B cell (primary cell): Measurements from ENCODE around the gene MOSPD2. TPM values are rescaled to one million over a fixed set of nuclear protein-coding genes. Genes with fewer than 3 reads are reported as not detected.

ENCODE experiments used
- ATAC-seq: fragments of 200-7000 bp; cut with Tn5 transposase; one replicate; pipeline ENCODE4 v1.10.0; 2021; ENCODE audit warnings: low read depth, mild to moderate bottlenecking, moderate number of reproducible peaks, moderate library complexity
- CTCF ChIA-PET: fragments of 350-600 bp; sonication (Branson Sonifier 250); formaldehyde crosslinking; loops from one replicate; lab custom pipeline; 2021; ENCODE audit warnings: antibody characterized with exemption, inconsistent platforms; lab: Charles Lee
- POLR2A ChIA-PET: fragments of 350-600 bp; sonication (Branson Sonifier 250); formaldehyde crosslinking; loops from one replicate; lab custom pipeline; 2021; ENCODE audit warnings: antibody characterized with exemption; lab: Charles Lee
- DNase-seq: peaks from one replicate; pipeline ENCODE4 v3.0.0; 2013
- H2AFZ ChIP-seq: 2 replicates; pipeline ENCODE4 v1.6.1; 2012; ENCODE audit warnings: mild to moderate bottlenecking, low read depth, low read length; ENCODE audit not compliant: insufficient read depth, poor library complexity, severe bottlenecking
- H3K27ac ChIP-seq, 2 donors: 1 replicate in 1 of 2; 2 replicates in 1 of 2; pipeline ENCODE4 v1.5.1; 2012 to 2013; ENCODE audit warnings: low read length in 2 of 2, mild to moderate bottlenecking in 2 of 2, moderate library complexity in 1 of 2
- H3K27me3 ChIP-seq, 4 experiments: fragments of 200-600 bp in 1 of 4; sonication (generic) in 1 of 4; replicated peaks in 1 of 4; 1 replicate in 2 of 4; 2 replicates in 2 of 4; pipeline versions ENCODE4 v1.6.1 to v1.7.0; 2013 to 2016; ENCODE audit warnings: low read length in 3 of 4, mild to moderate bottlenecking in 2 of 4, mixed read lengths in 1 of 4, moderate library complexity in 1 of 4; ENCODE audit not compliant: insufficient read depth in 4 of 4, control insufficient read depth in 3 of 4; ENCODE audit errors: control extremely low read depth in 1 of 4
- H3K36me3 ChIP-seq, 2 experiments: replicated peaks in 1 of 2; 1 replicate in 1 of 2; 2 replicates in 1 of 2; pipeline versions ENCODE4 v1.6.1 to v1.7.1; 2013; ENCODE audit warnings: low read length in 1 of 2; ENCODE audit not compliant: insufficient read depth in 2 of 2, control insufficient read depth in 1 of 2; ENCODE audit errors: control extremely low read depth in 1 of 2, extremely low read depth in 1 of 2
- H3K4me1 ChIP-seq, 2 donors: fragments of 200-600 bp in 1 of 2; sonication (generic) in 1 of 2; 1 replicate in 1 of 2; 2 replicates in 1 of 2; pipeline versions ENCODE4 v1.5.1 to v1.6.1; 2013 to 2017; ENCODE audit warnings: low read length in 2 of 2; ENCODE audit not compliant: control insufficient read depth in 2 of 2, insufficient read depth in 2 of 2
- H3K4me2 ChIP-seq: replicated peaks from 2 replicates; pipeline ENCODE3; 2012; ENCODE audit warnings: mild to moderate bottlenecking, low read depth, low read length; ENCODE audit not compliant: poor library complexity, severe bottlenecking
- H3K4me3 ChIP-seq, 5 experiments: fragments of 200-600 bp in 1 of 5; sonication (generic) in 1 of 5; 1 replicate in 3 of 5; 2 replicates in 2 of 5; pipeline versions ENCODE4 v1.5.1 to v1.7.0; 2011 to 2016; ENCODE audit warnings: low read length in 4 of 5, mild to moderate bottlenecking in 4 of 5, low read depth in 2 of 5, control low read depth in 1 of 5, moderate library complexity in 1 of 5; ENCODE audit not compliant: insufficient read depth in 1 of 5; ENCODE audit errors: control extremely low read depth in 1 of 5, extremely low read depth in 1 of 5
- H3K79me2 ChIP-seq: fragments of 200-600 bp; sonication (generic); one replicate; pipeline ENCODE4 v1.6.0; 2016; ENCODE audit warnings: low read length; ENCODE audit not compliant: control insufficient read depth, insufficient read depth
- H3K9ac ChIP-seq: fragments of 200-600 bp; sonication (generic); 2 replicates; pipeline ENCODE4 v1.6.1; 2017; ENCODE audit warnings: mild to moderate bottlenecking, low read length, moderate library complexity
- H3K9me3 ChIP-seq, 3 donors: one replicate each; pipeline versions ENCODE4 v1.6.1 to v1.7.1; 2013; ENCODE audit warnings: low read length in 2 of 3; ENCODE audit not compliant: control insufficient read depth in 2 of 3, insufficient read depth in 1 of 3; ENCODE audit errors: control extremely low read depth in 1 of 3
- H4K20me1 ChIP-seq: 2 replicates; pipeline ENCODE4 v1.6.0; 2012; ENCODE audit warnings: mild to moderate bottlenecking, low read length; ENCODE audit not compliant: insufficient read depth, control insufficient read depth, poor library complexity, severe bottlenecking
- H3K27ac Mint-ChIP-seq: one replicate; pipeline ENCODE4 v1.8.0; 2021; ENCODE audit warnings: mixed read lengths
- H3K27me3 Mint-ChIP-seq: one replicate; pipeline ENCODE4 v1.8.0; 2021; ENCODE audit warnings: mixed read lengths
- H3K4me1 Mint-ChIP-seq: one replicate; pipeline ENCODE4 v1.8.0; 2021; ENCODE audit warnings: mixed read lengths
- H3K4me3 Mint-ChIP-seq: one replicate; pipeline ENCODE4 v1.8.0; 2021; ENCODE audit warnings: mixed read lengths
- H3K9me3 Mint-ChIP-seq: one replicate; pipeline ENCODE4 v1.8.0; 2022; ENCODE audit warnings: mixed read lengths; ENCODE audit not compliant: insufficient read depth
- CTCF ChIP-seq: fragments of 200-600 bp; IDR thresholded peaks from one replicate; pipeline ENCODE4 v1.8.0; 2022; ENCODE audit warnings: antibody characterized with exemption, mild to moderate bottlenecking
- EZH2 ChIP-seq: IDR thresholded peaks from 2 replicates; pipeline ENCODE4 v1.6.1; 2012; ENCODE audit warnings: borderline replicate concordance, low read depth, mild to moderate bottlenecking, moderate library complexity, low read length; ENCODE audit not compliant: insufficient read depth, poor library complexity, severe bottlenecking
- WGBS: methylation state at CpG from one replicate; pipeline ENCODE4 v1.1.5; 2013; ENCODE audit warnings: missing lambda C conversion rate; ENCODE audit not compliant: insufficient coverage; 5-methylcytosine and 5-hydroxymethylcytosine counted together
- intact Hi-C: fragments of 100-400 bp; cut with micrococcal nuclease; formaldehyde crosslinking; loops from one replicate; pipeline ENCODE4 v1.10.0; 2022
- polyA plus RNA-seq: library from polyadenylated mRNA; depleted of rRNA; stranded (reverse); fragments of >200 nt; gene quantifications from 2 replicates; pipeline ENCODE4 v1.2.3, GENCODE V29; 2012
- total RNA-seq, 2 donors: library from RNA; stranded (reverse); fragments of 120-200 nt in 1 of 2; gene quantifications; 1 replicate in 1 of 2; 2 replicates in 1 of 2; pipeline versions ENCODE4 v1.2.3 to v1.2.4, GENCODE V29; 2013 to 2022

The MOSPD2 gene
- total and polyA plus RNA-seq, 2 donors (not counting 1 experiment from before 2014, with no cell fraction given): 5.2 to 23.1 TPM

GRCh38 chrX:14832151-14832550 lies 41.1 kb upstream of the MOSPD2 start:
- Mint-ChIP-seq H3K9me3 (no peaks in the 10 kb centered on the region), H3K27ac (no peak overlapping the region), H3K4me1 (no peaks in the 10 kb centered on the region), H3K27me3 (no peaks in the 10 kb centered on the region), H3K4me3 (no peak overlapping the region)
- H3K4me2 ChIP-seq: no peak overlapping the region
- DNase-seq (no peak), ATAC-seq (no peak)
- ChIA-PET POLR2A (no interaction called here), CTCF (no interaction called here)
- no peak overlapping the region for H3K27ac ChIP-seq
- TF ChIP-seq CTCF (no peak), EZH2 (no peak)
- H3K4me1 ChIP-seq: no peaks in the 10 kb centered on the region
- H3K79me2 ChIP-seq: no peaks in the 10 kb centered on the region
- 100% methylated on average over 1 of the region's 2 CpGs for WGBS
- no peak overlapping the region for H3K9ac ChIP-seq
- H3K4me3 ChIP-seq: no peak overlapping the region
- intact Hi-C loops: no loop called here
- peaks cover 0 to 3% (median 0%) of the 10 kb centered on the region in 3 donors for H3K9me3 ChIP-seq
- H4K20me1 ChIP-seq: no peaks in the 10 kb centered on the region
- no peak overlapping the region for H2AFZ ChIP-seq
- no peaks in the 10 kb centered on the region for H3K27me3 ChIP-seq
- H3K36me3 ChIP-seq: no peaks in the 10 kb centered on the region

GRCh38 chrX:14832586-14832985 lies 40.6 kb upstream of the MOSPD2 start:
- H3K27ac ChIP-seq: no peak overlapping the region
- no peaks in the 10 kb centered on the region for H3K79me2 ChIP-seq
- no peak for TF ChIP-seq CTCF
- no peak for TF ChIP-seq EZH2
- no peaks in the 10 kb centered on the region for H3K4me1 ChIP-seq
- no peaks in the 10 kb centered on the region for H3K36me3 ChIP-seq
- no peaks in the 10 kb centered on the region for H3K27me3 ChIP-seq
- H3K4me3 ChIP-seq: no peak overlapping the region
- POLR2A ChIA-PET: no interaction called here
- H3K9ac ChIP-seq: no peak overlapping the region
- DNase-seq (no peak), ATAC-seq (no peak)
- H3K4me3 Mint-ChIP-seq: no peak overlapping the region
- no peak overlapping the region for H3K4me2 ChIP-seq
- H3K9me3 ChIP-seq: peaks cover 0 to 3% (median 0%) of the 10 kb centered on the region in 3 donors
- H3K27ac Mint-ChIP-seq: no peak overlapping the region
- intact Hi-C loops: no loop called here
- no peaks in the 10 kb centered on the region for H3K27me3 Mint-ChIP-seq
- no peaks in the 10 kb centered on the region for H4K20me1 ChIP-seq
- H3K9me3 Mint-ChIP-seq: no peaks in the 10 kb centered on the region
- H3K4me1 Mint-ChIP-seq: no peaks in the 10 kb centered on the region
- CTCF ChIA-PET: no interaction called here
- no peak overlapping the region for H2AFZ ChIP-seq
